K562 (cell line): ENCODE results near the gene CCDC78. TPM values are rescaled to one million over a fixed set of nuclear protein-coding genes. Genes with fewer than 3 reads are reported as not detected.

Experiments used
- CBX1 ChIP-seq: sonication (generic); IDR thresholded peaks from 2 replicates; pipeline ENCODE4 v1.6.1; 2016; ENCODE audit warnings: antibody characterized with exemption, low read depth, mild to moderate bottlenecking
- DDX20 ChIP-seq: fragments of 450-650 bp; IDR thresholded peaks from 2 replicates; pipeline ENCODE4 v1.6.1; 2016; ENCODE audit warnings: missing genetic modification characterization, low read depth, mild to moderate bottlenecking, missing compliant biosample characterization, moderate library complexity
- E2F3 ChIP-seq: fragments of 250-450 bp; sonication (Bioruptor Pico); IDR thresholded peaks from 2 replicates; pipeline ENCODE4 v1.4.0; 2020; ENCODE audit warnings: mild to moderate bottlenecking
- ETV6 ChIP-seq, 3 experiments: fragments of 150-350 bp in 1 of 3; sonication (generic) in 1 of 3; formaldehyde crosslinking in 1 of 3; IDR thresholded peaks; 2 replicates each; pipeline versions ENCODE4 v1.6.1 to v1.8.0; 2014 to 2022; ENCODE audit warnings: borderline replicate concordance in 2 of 3, low read depth in 2 of 3, antibody characterized with exemption in 1 of 3, low read length in 1 of 3, mild to moderate bottlenecking in 1 of 3, missing genetic modification reagents in 1 of 3
- HDAC6 ChIP-seq: IDR thresholded peaks from 2 replicates; pipeline ENCODE4 v1.6.1; 2012; ENCODE audit warnings: low read depth, mild to moderate bottlenecking, control low read depth, inconsistent platforms, low read length, moderate library complexity
- HIVEP1 ChIP-seq: fragments of 250-450 bp; sonication (Bioruptor Pico); IDR thresholded peaks from 2 replicates; pipeline ENCODE4 v1.4.0; 2020; ENCODE audit warnings: mild to moderate bottlenecking
- HNRNPLL ChIP-seq: fragments of 200-400 bp; formaldehyde crosslinking; IDR thresholded peaks from 2 replicates; pipeline ENCODE4 v1.6.1; 2017; ENCODE audit warnings: low read length, low read depth, mild to moderate bottlenecking; ENCODE audit not compliant: poor library complexity, severe bottlenecking
- PHB ChIP-seq: fragments of 250-450 bp; sonication (Bioruptor Pico); IDR thresholded peaks from 2 replicates; pipeline ENCODE4 v1.5.0; 2021
- PHTF2 ChIP-seq: fragments of 250-450 bp; sonication (Bioruptor Pico); IDR thresholded peaks from 2 replicates; pipeline ENCODE4 v1.5.0; 2021; ENCODE audit warnings: mild to moderate bottlenecking
- POLR2AphosphoS2 ChIP-seq: IDR thresholded peaks from 2 replicates; pipeline ENCODE4 v1.6.1; 2012; ENCODE audit warnings: low read length, improper control_type of control experiment
- SIN3A ChIP-seq, 2 experiments: fragments of 150-350 bp in 1 of 2; IDR thresholded peaks; 2 replicates each; pipeline ENCODE4 v1.6.1; 2011 to 2016; ENCODE audit warnings: borderline replicate concordance in 2 of 2, low read depth in 2 of 2, low read length in 2 of 2, mild to moderate bottlenecking in 2 of 2, moderate library complexity in 2 of 2; ENCODE audit not compliant: control insufficient read depth in 1 of 2
- TCF3 ChIP-seq: sonication (generic); formaldehyde crosslinking; IDR thresholded peaks from 2 replicates; pipeline ENCODE4 v1.4.0; 2020; ENCODE audit warnings: mild to moderate bottlenecking, missing genetic modification reagents
- ZNF57 ChIP-seq: fragments of 450-650 bp; formaldehyde crosslinking; IDR thresholded peaks from 2 replicates; pipeline ENCODE4 v1.4.0; 2020; ENCODE audit warnings: mild to moderate bottlenecking, moderate library complexity
- ZNF696 ChIP-seq: fragments of 250-450 bp; sonication (Bioruptor Pico); conservative IDR thresholded peaks from 2 replicates; pipeline ENCODE4 v1.4.0; 2020; ENCODE audit warnings: mild to moderate bottlenecking, moderate library complexity
- ZNF830 ChIP-seq: fragments of 250-450 bp; sonication (Bioruptor Pico); IDR thresholded peaks from 2 replicates; pipeline ENCODE4 v1.5.0; 2021; ENCODE audit warnings: mild to moderate bottlenecking
- polyA plus RNA-seq, 8 experiments: library from polyadenylated mRNA; depleted of rRNA in 4 of 8; stranded (reverse) in 5 of 8; unstranded in 3 of 8; fragments of >200 nt; fragmentation: Nextera tagmentation in 2 of 8; fragmentation: Illumina TruSeq in 1 of 8; extraction: Ambion mirVana in 2 of 8; extraction: Trizol in 1 of 8; gene quantifications; 2 replicates each; pipeline versions ENCODE4 v1.2.1 to v1.2.3, GENCODE V29; 2011 to 2014; ENCODE audit warnings: inconsistent platforms in 1 of 8, missing spikeins in 1 of 8
- total RNA-seq, 7 experiments: library from RNA; depleted of rRNA in 6 of 7; stranded (reverse); fragments of >200 nt in 6 of 7; fragmentation: Illumina TruSeq in 2 of 7; extraction: Trizol in 2 of 7; gene quantifications; 2 replicates each; pipeline versions ENCODE4 v1.2.1 to v1.2.3, GENCODE V29; 2011 to 2021; ENCODE audit warnings: low replicate concordance in 1 of 7
- TF ChIP-seq, protein P1 (sequence below): fragments of 250-450 bp; sonication (Bioruptor Pico); IDR thresholded peaks from 2 replicates; pipeline ENCODE4 v1.5.0; 2020; ENCODE audit warnings: mild to moderate bottlenecking, borderline replicate concordance
- TF ChIP-seq, protein P2 (sequence below): fragments of 450-650 bp; formaldehyde crosslinking; IDR thresholded peaks from 2 replicates; pipeline ENCODE4 v1.4.0; 2022; ENCODE audit warnings: mild to moderate bottlenecking, moderate library complexity
- TF ChIP-seq, protein P3 (sequence below), 2 experiments: fragments of 250-450 bp in 1 of 2; fragments of 450-650 bp in 1 of 2; sonication (Bioruptor Pico) in 1 of 2; IDR thresholded peaks; 2 replicates each; pipeline versions ENCODE4 v1.6.1 to v1.8.0; 2016 to 2021; ENCODE audit warnings: mild to moderate bottlenecking in 2 of 2, moderate library complexity in 2 of 2, missing compliant biosample characterization in 1 of 2, missing genetic modification characterization in 1 of 2
- TF ChIP-seq, protein P4 (sequence below): sonication (generic); formaldehyde crosslinking; IDR thresholded peaks from 2 replicates; pipeline ENCODE4 v1.8.1; 2022; ENCODE audit warnings: missing genetic modification reagents
- TF ChIP-seq, protein P5 (sequence below): fragments of 450-650 bp; formaldehyde crosslinking; IDR thresholded peaks from 2 replicates; pipeline ENCODE4 v1.4.0; 2022; ENCODE audit warnings: missing genetic modification characterization

CCDC78 gene
- total and polyA plus RNA-seq, 9 of the 15 experiments (the other 6 are each of a cell fraction or from before 2014, with no cell fraction given), result 0.24 to 17.7 (median 2.9) TPM

DNA sequence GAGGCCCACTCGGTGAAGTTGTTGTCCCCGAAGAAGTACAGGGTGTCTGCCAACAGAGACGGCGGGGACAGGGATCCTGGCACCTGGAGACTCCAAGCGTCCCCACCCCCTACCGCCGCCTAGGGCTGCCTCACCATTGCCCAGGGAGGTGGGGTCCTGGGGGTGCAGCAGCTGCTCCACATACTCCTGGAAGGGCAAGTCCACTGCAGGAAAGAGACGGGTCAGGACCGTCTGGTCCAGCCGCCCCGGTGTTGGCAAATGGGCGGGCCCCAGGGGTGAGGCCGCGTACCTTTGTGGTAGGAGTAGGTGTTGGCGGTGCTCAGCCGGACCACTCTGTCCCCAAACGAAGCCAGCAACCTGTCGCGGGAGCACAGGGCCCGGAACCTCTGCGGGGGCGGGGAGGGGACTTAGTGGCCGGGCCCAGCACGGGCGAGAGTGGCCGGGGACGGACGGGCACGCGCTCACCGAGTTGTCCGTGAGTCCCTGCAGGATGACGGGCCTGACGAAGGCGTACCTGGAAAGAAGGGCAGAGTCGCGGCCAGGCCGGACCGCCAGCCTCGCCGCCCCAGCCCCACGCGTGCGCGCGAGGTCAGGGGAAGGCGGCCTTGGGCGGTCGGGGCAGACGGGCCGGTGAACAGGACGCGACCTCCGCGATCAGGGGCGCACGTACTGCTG lies 42.7 kb downstream of the CCDC78 start (continued):
- TF ChIP-seq, protein P1, sequence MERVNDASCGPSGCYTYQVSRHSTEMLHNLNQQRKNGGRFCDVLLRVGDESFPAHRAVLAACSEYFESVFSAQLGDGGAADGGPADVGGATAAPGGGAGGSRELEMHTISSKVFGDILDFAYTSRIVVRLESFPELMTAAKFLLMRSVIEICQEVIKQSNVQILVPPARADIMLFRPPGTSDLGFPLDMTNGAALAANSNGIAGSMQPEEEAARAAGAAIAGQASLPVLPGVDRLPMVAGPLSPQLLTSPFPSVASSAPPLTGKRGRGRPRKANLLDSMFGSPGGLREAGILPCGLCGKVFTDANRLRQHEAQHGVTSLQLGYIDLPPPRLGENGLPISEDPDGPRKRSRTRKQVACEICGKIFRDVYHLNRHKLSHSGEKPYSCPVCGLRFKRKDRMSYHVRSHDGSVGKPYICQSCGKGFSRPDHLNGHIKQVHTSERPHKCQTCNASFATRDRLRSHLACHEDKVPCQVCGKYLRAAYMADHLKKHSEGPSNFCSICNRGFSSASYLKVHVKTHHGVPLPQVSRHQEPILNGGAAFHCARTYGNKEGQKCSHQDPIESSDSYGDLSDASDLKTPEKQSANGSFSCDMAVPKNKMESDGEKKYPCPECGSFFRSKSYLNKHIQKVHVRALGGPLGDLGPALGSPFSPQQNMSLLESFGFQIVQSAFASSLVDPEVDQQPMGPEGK (CRISPR knock-in tag), result no peak
- TF ChIP-seq ZNF57, result peak; percentile 19; the same call in 1 of the 2 replicates
- TF ChIP-seq E2F3 (CRISPR knock-in tag), result 0 out of 2 replicates have a peak, but pooled peaks have one; percentile 9
- TF ChIP-seq SIN3A (IDR thresholded peaks at IDR 0.05; ENCODE audit: borderline replicate concordance in 2 of 2, control insufficient read depth in 1 of 2, low read depth in 2 of 2, low read length in 2 of 2), result peak in 1 of 2 experiments; percentile 16; a peak in 1 of 4 replicates
- no peak for TF ChIP-seq ZNF696
- TF ChIP-seq, protein P2, sequence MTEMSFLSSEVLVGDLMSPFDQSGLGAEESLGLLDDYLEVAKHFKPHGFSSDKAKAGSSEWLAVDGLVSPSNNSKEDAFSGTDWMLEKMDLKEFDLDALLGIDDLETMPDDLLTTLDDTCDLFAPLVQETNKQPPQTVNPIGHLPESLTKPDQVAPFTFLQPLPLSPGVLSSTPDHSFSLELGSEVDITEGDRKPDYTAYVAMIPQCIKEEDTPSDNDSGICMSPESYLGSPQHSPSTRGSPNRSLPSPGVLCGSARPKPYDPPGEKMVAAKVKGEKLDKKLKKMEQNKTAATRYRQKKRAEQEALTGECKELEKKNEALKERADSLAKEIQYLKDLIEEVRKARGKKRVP, result no peak
- TF ChIP-seq HNRNPLL, result peak; percentile 2
- no peak for TF ChIP-seq DDX20 (tag)
- peak; percentile 89; the same call in 1 of the 2 replicates for TF ChIP-seq ZNF830 (CRISPR knock-in tag)
- TF ChIP-seq, protein P3, sequence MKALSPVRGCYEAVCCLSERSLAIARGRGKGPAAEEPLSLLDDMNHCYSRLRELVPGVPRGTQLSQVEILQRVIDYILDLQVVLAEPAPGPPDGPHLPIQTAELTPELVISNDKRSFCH (CRISPR knock-in tag; IDR thresholded peaks at IDR 0.05), result no peak
- TF ChIP-seq, protein P3 (tag; IDR thresholded peaks at IDR 0.05), result no peak
- 0 out of 2 replicates have a peak, but pooled peaks have one; percentile 55 for TF ChIP-seq PHB (CRISPR knock-in tag)
- TF ChIP-seq, protein P4, sequence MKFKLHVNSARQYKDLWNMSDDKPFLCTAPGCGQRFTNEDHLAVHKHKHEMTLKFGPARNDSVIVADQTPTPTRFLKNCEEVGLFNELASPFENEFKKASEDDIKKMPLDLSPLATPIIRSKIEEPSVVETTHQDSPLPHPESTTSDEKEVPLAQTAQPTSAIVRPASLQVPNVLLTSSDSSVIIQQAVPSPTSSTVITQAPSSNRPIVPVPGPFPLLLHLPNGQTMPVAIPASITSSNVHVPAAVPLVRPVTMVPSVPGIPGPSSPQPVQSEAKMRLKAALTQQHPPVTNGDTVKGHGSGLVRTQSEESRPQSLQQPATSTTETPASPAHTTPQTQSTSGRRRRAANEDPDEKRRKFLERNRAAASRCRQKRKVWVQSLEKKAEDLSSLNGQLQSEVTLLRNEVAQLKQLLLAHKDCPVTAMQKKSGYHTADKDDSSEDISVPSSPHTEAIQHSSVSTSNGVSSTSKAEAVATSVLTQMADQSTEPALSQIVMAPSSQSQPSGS (CRISPR knock-in tag), result peak; percentile 49; the same call in 1 of the 2 replicates
- peak; percentile 17; the same call in 1 of the 2 replicates for TF ChIP-seq HIVEP1 (CRISPR knock-in tag)
- TF ChIP-seq CBX1, result peak; percentile 20; the same call in 1 of the 2 replicates
- peak; percentile 50; the same call in 1 of the 2 replicates for TF ChIP-seq POLR2AphosphoS2
- TF ChIP-seq HDAC6, result no peak
- no peak for TF ChIP-seq TCF3 (CRISPR knock-in tag)
- no peak for TF ChIP-seq ETV6 (IDR thresholded peaks at IDR 0.05; ENCODE audit: borderline replicate concordance in 1 of 2, low read depth in 2 of 2, low read length in 1 of 2)
- no peak for TF ChIP-seq ETV6 (CRISPR knock-in tag; IDR thresholded peaks at IDR 0.05; ENCODE audit: borderline replicate concordance)
- TF ChIP-seq, protein P5, sequence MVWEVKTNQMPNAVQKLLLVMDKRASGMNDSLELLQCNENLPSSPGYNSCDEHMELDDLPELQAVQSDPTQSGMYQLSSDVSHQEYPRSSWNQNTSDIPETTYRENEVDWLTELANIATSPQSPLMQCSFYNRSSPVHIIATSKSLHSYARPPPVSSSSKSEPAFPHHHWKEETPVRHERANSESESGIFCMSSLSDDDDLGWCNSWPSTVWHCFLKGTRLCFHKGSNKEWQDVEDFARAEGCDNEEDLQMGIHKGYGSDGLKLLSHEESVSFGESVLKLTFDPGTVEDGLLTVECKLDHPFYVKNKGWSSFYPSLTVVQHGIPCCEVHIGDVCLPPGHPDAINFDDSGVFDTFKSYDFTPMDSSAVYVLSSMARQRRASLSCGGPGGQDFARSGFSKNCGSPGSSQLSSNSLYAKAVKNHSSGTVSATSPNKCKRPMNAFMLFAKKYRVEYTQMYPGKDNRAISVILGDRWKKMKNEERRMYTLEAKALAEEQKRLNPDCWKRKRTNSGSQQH, result peak; percentile 78; the same call in 1 of the 2 replicates
- no peak for TF ChIP-seq PHTF2 (CRISPR knock-in tag)
